Hepatocyte (in vitro differentiated cells): ENCODE measurements around the gene RBCK1.

Experiments
- EZH2 ChIP-seq: fragments of 200-600 bp; sonication (generic); IDR thresholded peaks from 2 replicates; pipeline ENCODE4 v1.6.1; 2016; ENCODE audit warnings: antibody characterized with exemption, mild to moderate bottlenecking, borderline replicate concordance
- EZH2phosphoT487 ChIP-seq: fragments of 200-600 bp; sonication (generic); IDR thresholded peaks from one replicate; pipeline ENCODE4 v1.6.1; 2018; ENCODE audit warnings: antibody characterized with exemption, mild to moderate bottlenecking, low read depth, moderate library complexity; ENCODE audit not compliant: unreplicated experiment, severe bottlenecking
- TF ChIP-seq, protein P1 (sequence below): fragments of 200-600 bp; sonication (generic); IDR thresholded peaks from 2 replicates; pipeline ENCODE4 v1.5.1; 2016; ENCODE audit warnings: antibody characterized with exemption, mild to moderate bottlenecking; ENCODE audit not compliant: poor library complexity

DNA sequence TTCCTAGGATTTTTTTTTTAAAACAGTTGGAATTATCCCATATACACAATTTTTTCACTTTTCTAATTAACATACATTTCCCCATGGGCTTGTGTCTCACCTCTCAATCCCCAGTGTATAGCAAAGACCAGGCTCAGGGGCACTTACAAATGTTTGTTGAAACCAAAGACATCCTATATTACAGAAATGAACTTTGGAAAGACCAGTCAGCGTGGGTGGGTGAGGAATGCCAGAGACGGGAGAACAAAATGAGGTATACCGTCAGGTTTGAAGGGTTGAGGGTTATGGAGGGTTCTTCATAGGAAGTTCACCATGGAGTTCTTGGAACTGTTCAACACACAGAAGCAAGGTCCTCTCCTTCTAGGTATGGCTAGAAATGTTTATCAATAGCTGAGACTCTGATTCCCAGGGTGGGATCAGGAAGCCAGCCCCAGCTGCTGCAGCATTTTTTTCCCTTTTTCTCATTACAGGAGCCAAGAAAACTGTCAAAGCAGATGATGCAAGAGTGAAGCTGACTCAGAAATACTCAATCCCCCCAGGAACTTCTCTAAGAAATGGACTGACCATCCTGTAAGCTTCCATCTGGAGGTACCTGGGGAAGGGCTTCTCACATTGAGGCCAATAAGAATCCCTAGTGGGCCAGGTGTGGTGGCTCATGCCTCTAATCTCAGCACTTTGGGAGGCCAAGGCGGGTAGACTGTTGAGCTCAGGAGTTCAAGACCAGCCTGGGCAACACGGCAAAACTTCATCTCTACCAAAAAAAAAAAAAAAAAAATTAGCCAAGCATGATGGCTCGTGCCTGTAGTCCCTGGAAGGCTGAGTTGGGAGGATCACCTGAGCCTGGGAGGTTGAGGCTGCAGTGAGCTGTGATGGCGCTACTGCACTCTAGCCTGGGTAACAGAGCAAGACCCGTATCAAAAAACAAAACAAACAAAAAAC lies 70.2 kb downstream of the RBCK1 start:
- TF ChIP-seq, protein P1, sequence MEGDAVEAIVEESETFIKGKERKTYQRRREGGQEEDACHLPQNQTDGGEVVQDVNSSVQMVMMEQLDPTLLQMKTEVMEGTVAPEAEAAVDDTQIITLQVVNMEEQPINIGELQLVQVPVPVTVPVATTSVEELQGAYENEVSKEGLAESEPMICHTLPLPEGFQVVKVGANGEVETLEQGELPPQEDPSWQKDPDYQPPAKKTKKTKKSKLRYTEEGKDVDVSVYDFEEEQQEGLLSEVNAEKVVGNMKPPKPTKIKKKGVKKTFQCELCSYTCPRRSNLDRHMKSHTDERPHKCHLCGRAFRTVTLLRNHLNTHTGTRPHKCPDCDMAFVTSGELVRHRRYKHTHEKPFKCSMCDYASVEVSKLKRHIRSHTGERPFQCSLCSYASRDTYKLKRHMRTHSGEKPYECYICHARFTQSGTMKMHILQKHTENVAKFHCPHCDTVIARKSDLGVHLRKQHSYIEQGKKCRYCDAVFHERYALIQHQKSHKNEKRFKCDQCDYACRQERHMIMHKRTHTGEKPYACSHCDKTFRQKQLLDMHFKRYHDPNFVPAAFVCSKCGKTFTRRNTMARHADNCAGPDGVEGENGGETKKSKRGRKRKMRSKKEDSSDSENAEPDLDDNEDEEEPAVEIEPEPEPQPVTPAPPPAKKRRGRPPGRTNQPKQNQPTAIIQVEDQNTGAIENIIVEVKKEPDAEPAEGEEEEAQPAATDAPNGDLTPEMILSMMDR = no peak
- no peak for TF ChIP-seq EZH2phosphoT487
- TF ChIP-seq EZH2 = no peak
